HL-60 (cell line): ENCODE data around the gene UBE2QL1.

Experiments
- POLR2AphosphoS5 ChIP-seq: IDR thresholded peaks from 2 replicates; pipeline ENCODE4 v1.6.1; 2012; ENCODE audit warnings: low read depth
- TF ChIP-seq, protein P1 (sequence below): IDR thresholded peaks from one replicate; pipeline ENCODE4 v1.5.1; 2011; ENCODE audit warnings: low read length, control low read depth, inconsistent platforms; ENCODE audit not compliant: insufficient read depth

DNA sequence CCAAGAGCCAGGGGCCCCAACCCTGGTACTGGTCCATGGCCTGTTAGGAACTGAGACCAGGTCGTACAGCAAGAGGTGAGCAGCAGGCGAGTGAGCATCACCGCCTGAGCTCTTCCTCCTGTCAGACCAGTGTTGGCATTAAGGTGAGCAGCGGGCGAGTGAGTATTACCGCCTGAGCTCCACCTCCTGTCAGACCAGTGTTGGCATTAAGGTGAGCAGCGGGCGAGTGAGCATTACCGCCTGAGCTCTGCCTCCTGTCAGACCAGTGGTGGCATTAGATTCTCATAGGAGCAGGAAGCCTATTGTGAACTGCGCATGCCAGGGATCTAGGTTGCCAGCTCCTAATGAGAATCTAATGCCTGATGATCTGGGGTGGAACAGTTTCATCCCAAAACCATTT lies 31.0 kb upstream of the UBE2QL1 start:
- TF ChIP-seq, protein P1, sequence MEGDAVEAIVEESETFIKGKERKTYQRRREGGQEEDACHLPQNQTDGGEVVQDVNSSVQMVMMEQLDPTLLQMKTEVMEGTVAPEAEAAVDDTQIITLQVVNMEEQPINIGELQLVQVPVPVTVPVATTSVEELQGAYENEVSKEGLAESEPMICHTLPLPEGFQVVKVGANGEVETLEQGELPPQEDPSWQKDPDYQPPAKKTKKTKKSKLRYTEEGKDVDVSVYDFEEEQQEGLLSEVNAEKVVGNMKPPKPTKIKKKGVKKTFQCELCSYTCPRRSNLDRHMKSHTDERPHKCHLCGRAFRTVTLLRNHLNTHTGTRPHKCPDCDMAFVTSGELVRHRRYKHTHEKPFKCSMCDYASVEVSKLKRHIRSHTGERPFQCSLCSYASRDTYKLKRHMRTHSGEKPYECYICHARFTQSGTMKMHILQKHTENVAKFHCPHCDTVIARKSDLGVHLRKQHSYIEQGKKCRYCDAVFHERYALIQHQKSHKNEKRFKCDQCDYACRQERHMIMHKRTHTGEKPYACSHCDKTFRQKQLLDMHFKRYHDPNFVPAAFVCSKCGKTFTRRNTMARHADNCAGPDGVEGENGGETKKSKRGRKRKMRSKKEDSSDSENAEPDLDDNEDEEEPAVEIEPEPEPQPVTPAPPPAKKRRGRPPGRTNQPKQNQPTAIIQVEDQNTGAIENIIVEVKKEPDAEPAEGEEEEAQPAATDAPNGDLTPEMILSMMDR, result no peak
- no peak for TF ChIP-seq POLR2AphosphoS5
